MG63 (cell line): Measurements from ENCODE around the gene STRC. TPM values are rescaled to one million over a fixed set of nuclear protein-coding genes. Genes with fewer than 3 reads are reported as not detected.
"Not testable (repeated sequence)": the region's sequence is repeated elsewhere in the genome, so short reads cannot be mapped to it uniquely, and the experiment has no call there.

Source experiments
- DNase-seq: peaks from one replicate; pipeline ENCODE4 v3.0.0-alpha.2; 2020
- H3K27me3 ChIP-seq: fragments of 250-450 bp; sonication (Bioruptor Pico); 2 replicates; pipeline ENCODE4 v1.5.1; 2020; ENCODE audit warnings: mild to moderate bottlenecking, moderate library complexity
- H3K36me3 ChIP-seq: fragments of 250-450 bp; sonication (Bioruptor Pico); 2 replicates; pipeline ENCODE4 v1.5.1; 2020; ENCODE audit warnings: mild to moderate bottlenecking, moderate library complexity
- H3K4me3 ChIP-seq: fragments of 250-450 bp; sonication (Bioruptor Pico); 2 replicates; pipeline ENCODE4 v1.5.1; 2020; ENCODE audit warnings: mild to moderate bottlenecking, moderate library complexity
- H3K9me3 ChIP-seq: fragments of 250-450 bp; sonication (Bioruptor Pico); 2 replicates; pipeline ENCODE4 v1.5.1; 2020; ENCODE audit warnings: mild to moderate bottlenecking, moderate library complexity
- total RNA-seq: library from RNA; depleted of rRNA; stranded (reverse); fragments of >200 nt; shearing (Covaris generic); gene quantifications from 2 replicates; pipeline ENCODE4 v1.2.3, GENCODE V29; 2014; ENCODE audit warnings: low replicate concordance; rRNA removed

The STRC gene
- total RNA-seq, 1 experiment from 2014 or later, result not detected

DNA sequence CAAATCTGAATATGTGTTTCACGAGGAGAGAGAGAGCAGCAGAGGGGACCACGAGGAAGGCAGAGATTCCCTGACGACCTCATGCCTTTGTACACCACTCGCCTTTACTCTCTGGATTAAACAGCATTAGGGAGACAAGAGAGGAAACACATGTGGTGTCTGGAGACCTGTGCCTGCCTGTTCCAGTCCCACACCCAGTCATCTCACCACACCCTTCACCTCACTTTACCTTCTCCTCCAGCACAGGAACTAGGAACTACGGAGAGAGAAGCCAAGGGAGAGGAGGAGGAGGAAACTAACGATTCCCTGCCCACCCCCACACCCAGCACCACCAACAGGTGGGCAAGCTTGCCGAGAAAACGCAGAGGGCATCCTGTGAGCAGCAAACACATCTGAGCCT is 25.8 kb downstream of the STRC start:
- not testable (repeated sequence) for H3K36me3 ChIP-seq, H3K4me3 ChIP-seq, DNase-seq, H3K9me3 ChIP-seq, H3K27me3 ChIP-seq

DNA sequence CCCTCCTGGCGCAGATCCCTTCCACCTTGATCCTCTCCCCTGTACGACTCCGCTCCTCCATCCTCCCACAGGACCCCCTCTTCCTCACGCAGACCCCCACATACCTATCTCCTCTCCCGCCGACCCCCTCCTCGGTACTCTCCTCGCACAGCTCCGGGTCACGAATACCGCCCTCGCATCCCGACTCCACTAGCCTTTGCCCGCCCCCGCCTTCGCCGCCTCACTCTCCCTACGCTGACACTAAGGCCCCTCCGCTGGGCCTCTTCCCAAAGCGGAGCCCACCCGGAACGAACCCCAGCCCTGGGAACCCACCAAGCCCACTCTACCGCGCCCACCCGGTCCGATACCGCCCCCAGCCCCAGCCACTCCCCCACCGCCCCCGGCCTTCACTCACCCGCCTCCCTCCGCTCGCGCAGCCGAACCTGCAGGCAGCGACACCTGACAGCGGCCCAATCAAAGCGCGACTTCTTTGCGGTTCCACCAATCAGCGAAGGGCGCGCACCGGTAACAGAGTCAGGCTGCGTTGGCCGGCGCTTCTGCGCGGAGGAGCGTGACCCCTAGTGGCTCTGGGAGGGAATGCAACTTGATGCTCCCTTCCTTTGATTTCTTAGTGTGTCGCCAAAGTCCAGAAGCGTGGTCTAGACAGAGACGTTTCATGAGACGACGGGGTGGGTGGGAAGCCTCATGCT is 28.7 kb downstream of the STRC start, which contains the start of gene PPIP5K1:
TSS of gene PPIP5K1 (minus strand) at position 431 of the 689 bp plus-strand sequence. CDS start 5,704 bp downstream, outside the sequence.
- not testable (repeated sequence) for H3K36me3 ChIP-seq, H3K4me3 ChIP-seq, H3K27me3 ChIP-seq, DNase-seq, H3K9me3 ChIP-seq

DNA sequence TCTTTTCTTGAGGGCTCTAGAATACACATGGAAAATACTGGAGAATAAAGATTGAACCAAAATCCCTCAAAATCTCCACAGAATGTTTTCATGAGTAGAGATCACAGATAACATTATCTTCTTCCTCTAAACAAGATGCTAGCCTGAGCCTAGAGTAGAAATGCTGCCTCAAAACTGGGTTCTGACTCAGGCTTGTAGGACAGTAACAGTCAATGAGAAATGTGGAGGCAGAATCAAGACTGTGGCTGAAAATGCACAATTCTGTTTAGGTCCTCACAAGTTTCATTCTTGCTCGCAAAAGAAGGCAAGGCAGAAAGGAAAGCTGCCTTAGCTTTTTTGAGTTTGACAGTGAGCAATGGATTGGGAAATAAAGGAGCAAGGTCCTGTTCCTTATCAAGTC is 44.0 kb downstream of the STRC start:
- not testable (repeated sequence) for H3K36me3 ChIP-seq, DNase-seq, H3K9me3 ChIP-seq, H3K4me3 ChIP-seq, H3K27me3 ChIP-seq

DNA sequence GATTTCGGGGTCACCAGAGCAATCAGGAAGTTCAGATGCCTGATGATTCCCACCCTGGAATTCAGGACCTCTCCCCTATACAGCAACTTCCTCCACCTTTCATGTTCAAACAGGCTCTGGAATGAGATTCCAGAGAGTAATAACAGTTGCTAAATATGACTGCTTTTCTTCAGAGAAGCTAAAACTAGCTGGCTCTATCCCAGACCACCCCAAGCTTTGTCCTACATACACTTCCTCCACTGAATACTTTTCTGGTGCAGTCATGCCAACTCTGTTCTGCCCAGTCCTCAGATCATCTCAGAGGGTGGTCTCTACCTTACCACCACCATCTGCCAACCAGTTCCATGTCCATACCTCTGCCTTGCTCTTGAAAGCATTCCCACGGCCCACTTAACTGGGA is 52.0 kb downstream of the STRC start:
- not testable (repeated sequence) for H3K36me3 ChIP-seq, DNase-seq, H3K27me3 ChIP-seq, H3K9me3 ChIP-seq, H3K4me3 ChIP-seq

DNA sequence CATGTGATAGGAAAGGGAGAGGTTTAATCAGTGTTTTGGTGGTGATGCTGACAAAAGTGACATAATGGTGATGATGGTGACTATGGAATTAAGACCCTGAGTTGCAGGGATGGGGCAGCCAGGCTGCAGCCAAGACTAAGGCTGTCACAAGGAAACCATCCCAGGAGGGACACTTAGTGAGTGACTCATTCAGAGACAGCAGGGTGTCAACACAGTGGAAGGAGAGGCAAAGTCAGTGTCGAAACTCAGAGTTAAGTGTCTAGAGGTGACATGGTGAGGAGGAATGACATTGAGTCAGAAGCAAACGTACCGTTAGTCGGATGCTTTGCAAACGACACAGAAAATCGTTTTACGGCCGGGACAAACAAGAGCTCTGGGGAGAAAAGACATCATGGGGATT is 54.8 kb downstream of the STRC start:
- DNase-seq, H3K36me3 ChIP-seq, H3K27me3 ChIP-seq, H3K9me3 ChIP-seq, H3K4me3 ChIP-seq: not testable (repeated sequence)

DNA sequence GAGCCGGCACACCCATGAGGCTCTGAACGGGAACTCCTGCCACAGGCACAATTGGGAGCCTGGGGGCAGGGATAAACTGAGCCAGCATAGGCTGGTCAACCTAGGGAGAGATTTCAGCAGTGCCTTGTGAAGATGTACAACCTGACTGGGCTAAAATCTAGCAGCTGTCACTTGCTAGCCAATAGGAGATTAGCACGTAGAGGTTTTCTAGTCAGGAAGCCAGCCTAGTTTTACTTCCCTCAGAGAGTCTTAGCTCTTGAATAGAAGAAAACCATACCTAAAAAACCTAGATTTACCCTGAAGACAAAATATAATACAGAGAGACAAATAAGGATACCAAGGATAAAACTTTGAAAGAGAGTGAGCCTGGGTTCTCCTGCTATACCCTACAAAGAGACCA is 55.8 kb downstream of the STRC start:
- not testable (repeated sequence) for H3K9me3 ChIP-seq

DNA sequence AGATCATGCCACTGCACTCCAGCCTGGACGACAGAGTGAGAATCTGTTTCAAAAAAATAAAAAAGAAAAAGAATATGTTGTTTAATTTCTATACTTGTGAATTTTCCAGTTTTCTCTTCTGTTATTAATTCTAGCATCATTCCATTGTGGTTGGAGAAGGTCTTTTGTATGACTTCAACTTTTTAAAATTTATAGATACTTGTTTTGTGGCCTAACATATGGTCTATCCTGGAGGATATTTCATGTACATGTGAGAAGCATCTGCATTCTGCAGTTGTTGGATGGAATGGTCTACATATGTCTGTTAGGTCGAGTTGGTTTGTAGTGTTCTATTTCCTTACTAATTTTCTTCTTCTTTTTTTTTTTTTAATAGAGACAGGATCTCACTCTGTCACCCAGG is 65.6 kb downstream of the STRC start:
- Histone ChIP-seq H3K9me3 (no peaks in the 10 kb centered on the region), H3K27me3 (no peaks in the 10 kb centered on the region), H3K36me3 (0 out of 2 replicates have a peak, but pooled peaks cover 3% of the 10 kb centered on the region), H3K4me3 (no peak overlapping the region)
- DNase-seq, result no peak

More for the DNA sequence above, 55.8 kb downstream of the STRC start:
- not testable (repeated sequence) for H3K27me3 ChIP-seq, H3K4me3 ChIP-seq, DNase-seq, H3K36me3 ChIP-seq

DNA sequence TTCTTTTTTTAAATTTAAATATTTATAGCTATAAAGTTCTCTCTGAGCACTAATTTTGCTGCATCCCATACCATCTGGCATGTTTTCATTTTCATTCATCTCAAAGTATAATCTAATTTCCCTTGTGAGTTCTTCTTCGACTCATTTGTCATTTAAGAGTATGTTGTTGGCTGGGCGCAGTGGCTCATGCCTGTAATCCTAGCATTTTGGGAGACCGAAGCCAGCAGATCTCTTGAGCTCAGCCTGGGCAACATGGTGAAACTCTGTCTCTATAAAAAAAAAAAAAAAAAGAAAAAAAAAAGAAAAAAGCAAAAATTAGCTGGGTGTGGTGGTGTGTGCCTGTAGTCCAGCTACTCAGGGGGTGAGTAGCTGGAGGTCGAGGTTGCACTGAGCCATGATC is 66.3 kb downstream of the STRC start:
- Histone ChIP-seq H3K36me3 (peaks cover 7% of the 10 kb centered on the region; the same call in 1 of the 2 replicates), H3K27me3 (no peaks in the 10 kb centered on the region), H3K9me3 (no peaks in the 10 kb centered on the region; the same call in 1 of the 2 replicates), H3K4me3 (no peak overlapping the region)
- no peak for DNase-seq

DNA sequence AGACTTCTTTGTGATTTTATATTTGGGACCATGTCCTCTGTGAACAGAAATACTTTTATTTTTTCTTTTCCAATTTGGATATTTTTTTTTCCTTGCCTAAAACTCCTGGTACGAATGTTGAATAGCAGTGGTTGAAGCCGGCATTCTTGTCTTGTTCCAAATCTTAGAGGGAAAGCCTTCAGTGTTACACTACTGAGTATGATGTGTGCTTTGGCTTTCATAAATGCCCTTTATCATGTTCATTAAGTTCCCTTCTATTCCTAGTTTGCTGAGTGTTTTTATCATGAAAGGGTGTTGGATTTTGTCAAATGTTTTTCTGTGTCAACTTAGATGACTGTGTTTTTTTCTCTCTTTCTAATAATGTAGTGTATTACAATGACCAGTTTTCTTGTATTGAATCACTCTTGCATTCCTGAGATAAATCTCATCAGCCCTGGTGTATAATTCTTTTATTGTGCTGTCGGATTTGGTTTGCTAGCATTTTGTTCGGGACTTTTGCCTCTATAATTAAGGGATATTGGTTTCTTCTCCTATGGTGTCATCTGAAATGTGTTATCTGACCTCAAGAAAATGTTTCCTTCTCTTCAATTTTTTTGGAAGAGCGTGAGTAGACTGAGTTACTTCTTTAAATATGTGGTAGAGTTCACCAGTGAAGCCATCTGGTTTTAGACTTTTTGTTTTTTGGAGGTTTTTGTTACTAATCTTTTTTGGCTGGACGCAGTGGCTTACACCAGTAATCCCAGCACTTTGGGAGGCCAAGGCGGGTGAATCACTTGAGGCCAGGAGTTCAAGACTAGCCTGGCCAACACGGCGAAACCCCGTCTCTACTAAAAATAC is 67.9 kb downstream of the STRC start:
- DNase-seq, result peak; percentile 76
- Histone ChIP-seq H3K36me3 (peaks cover 7% of the 10 kb centered on the region; the same call in 1 of the 2 replicates), H3K27me3 (no peaks in the 10 kb centered on the region), H3K9me3 (no peaks in the 10 kb centered on the region; the same call in 1 of the 2 replicates), H3K4me3 (no peak overlapping the region)

Other genes with a start within 250 kb of the STRC start
- gene ZSCAN29, start 247.8 kb downstream of the STRC start, total RNA-seq, result 8.4 and 15.6 TPM in 2 replicates
- gene TUBGCP4, start 247.7 kb downstream of the STRC start, total RNA-seq, result 5.4 and 18.2 TPM in 2 replicates
- gene TP53BP1, start 125.6 kb downstream of the STRC start, total RNA-seq, result 45.8 and 52.6 TPM in 2 replicates
- 0.74 and 2.3 TPM in 2 replicates for gene MAP1A, start 101.2 kb downstream of the STRC start, total RNA-seq
- 17.4 and 24.4 TPM in 2 replicates for gene PPIP5K1, start 28.6 kb downstream of the STRC start, total RNA-seq
- gene CKMT1B, start 24.8 kb downstream of the STRC start, total RNA-seq, result not detected in 2 replicates
- gene CATSPER2, start 30.0 kb upstream of the STRC start, total RNA-seq, result 0.46 and 0.52 TPM in 2 replicates
- gene CKMT1A, start 75.1 kb upstream of the STRC start, total RNA-seq, result not detected in 2 replicates
- gene PDIA3, start 127.6 kb upstream of the STRC start, total RNA-seq, result 441 and 532 TPM in 2 replicates
- gene ELL3, start 158.2 kb upstream of the STRC start, total RNA-seq, result 5.6 TPM in 1 of 2 replicates, not detected in the other
- gene SERF2, start 173.5 kb upstream of the STRC start, total RNA-seq, result 272 and 1,334 TPM in 2 replicates
- gene SERINC4, start 181.4 kb upstream of the STRC start, total RNA-seq, result not detected in 2 replicates
- gene HYPK, start 181.8 kb upstream of the STRC start, total RNA-seq, result 7.9 and 9.6 TPM in 2 replicates
- 8.8 and 16.4 TPM in 2 replicates for gene MFAP1, start 205.9 kb upstream of the STRC start, total RNA-seq
- 49.9 and 53.5 TPM in 2 replicates for gene WDR76, start 208.2 kb upstream of the STRC start, total RNA-seq